HEK293 (cell line): Measurements from ENCODE around the gene EME1.

Experiments
- CTCF ChIA-PET: fragments of 350-600 bp; formaldehyde crosslinking; extraction: SDS; loops from one replicate; lab custom pipeline; 2021; ENCODE audit warnings: antibody characterized with exemption; lab: Yijun Ruan, JAX
- POLR2A ChIA-PET: fragments of 300-600 bp; formaldehyde crosslinking; extraction: SDS; loops from one replicate; lab custom pipeline; 2020; ENCODE audit warnings: antibody characterized with exemption, inconsistent platforms; lab: Yijun Ruan, JAX
- H3K27ac ChIP-seq: fragments of 200-500 bp; sonication (Bioruptor generic); 2 replicates; pipeline ENCODE4 v1.5.1; 2014; ENCODE audit warnings: low read depth, low read length, control low read depth, inconsistent platforms; ENCODE audit errors: extremely low read depth
- H3K36me3 ChIP-seq, 2 experiments: fragments of 200-500 bp in 1 of 2; sonication (Bioruptor generic) in 1 of 2; 1 replicate in 1 of 2; 2 replicates in 1 of 2; pipeline ENCODE4 v1.5.1; 2014 to 2017; ENCODE audit warnings: inconsistent platforms in 2 of 2, low read length in 2 of 2; ENCODE audit not compliant: control insufficient read depth in 2 of 2, insufficient read depth in 1 of 2
- H3K4me1 ChIP-seq: fragments of 200-500 bp; sonication (Bioruptor generic); 2 replicates; pipeline ENCODE4 v1.5.1; 2014; ENCODE audit warnings: mild to moderate bottlenecking, low read length, inconsistent platforms; ENCODE audit not compliant: control insufficient read depth, insufficient read depth
- H3K4me3 ChIP-seq: 2 replicates; pipeline ENCODE4 v1.5.1; 2011; ENCODE audit warnings: low read depth, mild to moderate bottlenecking, control low read depth, low read length, moderate library complexity
- H3K9me3 ChIP-seq: fragments of 200-500 bp; sonication (Bioruptor generic); 2 replicates; pipeline ENCODE4 v1.5.1; 2014; ENCODE audit warnings: low read depth, low read length, inconsistent platforms; ENCODE audit not compliant: control insufficient read depth, insufficient read depth
- ZEB2 ChIP-seq: fragments of 450-650 bp; formaldehyde crosslinking; IDR thresholded peaks from 2 replicates; pipeline ENCODE4 v1.5.1; 2016; ENCODE audit warnings: missing biosample characterization, missing genetic modification characterization
- ZNF114 ChIP-seq: fragments of 450-650 bp; formaldehyde crosslinking; IDR thresholded peaks from 2 replicates; pipeline ENCODE4 v1.5.0; 2017; ENCODE audit warnings: missing biosample characterization, missing genetic modification characterization
- ZNF426 ChIP-seq: fragments of 450-650 bp; formaldehyde crosslinking; IDR thresholded peaks from 2 replicates; pipeline ENCODE4 v1.5.1; 2017; ENCODE audit warnings: missing biosample characterization, missing genetic modification characterization, mild to moderate bottlenecking, inconsistent platforms, moderate library complexity

The EME1 gene

GRCh38 chr17:50429793-50430192 is 56.8 kb downstream of the EME1 start:
- TF ChIP-seq ZNF426 (tag by site-specific recombination): no peak
- TF ChIP-seq ZNF114 (tag by site-specific recombination): no peak
- no peak for TF ChIP-seq ZEB2 (tag by site-specific recombination)
- TF ChIP-seq, all 188 proteins: peak for 0
- POLR2A ChIA-PET: interaction anchor here (0.6 to 1.3 kb wide), 2 partner anchors 9 to 37 kb away, joined by 5 to 6 read pairs; no protein-coding TSS in a partner anchor
- Histone ChIP-seq H3K36me3 (peaks cover 4 to 15% of the 10 kb centered on the region in 2 experiments; a peak in 2 of 3 replicates), H3K27ac (no peak overlapping the region), H3K4me3 (no peak overlapping the region), H3K9me3 (no peaks in the 10 kb centered on the region), H3K4me1 (peaks cover 7% of the 10 kb centered on the region; the same call in 1 of the 2 replicates)
- CTCF ChIA-PET: interaction anchor here (1.1 to 9.9 kb wide), 2 partner anchors 32 to 50 kb away, joined by 3 to 71 read pairs; partner anchors contain the start of gene LRRC59
